Gastrocnemius medialis (tissue), 4 donors: ENCODE data around the gene TMEM72. TPM values are rescaled to one million over a fixed set of nuclear protein-coding genes. Genes with fewer than 3 reads are reported as not detected.

Source experiments
- ATAC-seq, 2 donors: fragments of 150-250 bp; one replicate each; pipeline ENCODE4 v1.9.1; 2016
- DNase-seq, 2 donors: peaks; one replicate each; pipeline ENCODE4 v3.0.0-alpha.2; 2019
- H3K27ac ChIP-seq, 4 donors: fragments of 200-600 bp; sonication (generic); 1 replicate in 1 of 4; 2 replicates in 3 of 4; pipeline ENCODE4 v1.5.1; 2016 to 2018; ENCODE audit warnings: mild to moderate bottlenecking in 2 of 4, moderate library complexity in 1 of 4
- H3K27me3 ChIP-seq, 3 donors: fragments of 200-600 bp; sonication (generic) in 2 of 3; 1 replicate in 1 of 3; 2 replicates in 2 of 3; pipeline versions ENCODE4 v1.5.1 to v1.6.0; 2016 to 2019; ENCODE audit warnings: mild to moderate bottlenecking in 1 of 3, moderate library complexity in 1 of 3
- H3K36me3 ChIP-seq, 2 donors: fragments of 200-600 bp; sonication (generic) in 1 of 2; one replicate each; pipeline ENCODE4 v1.5.1; 2017 to 2018
- H3K4me1 ChIP-seq, 2 donors: fragments of 200-600 bp; sonication (generic) in 1 of 2; one replicate each; pipeline ENCODE4 v1.5.1; 2016 to 2017; ENCODE audit warnings: mild to moderate bottlenecking in 2 of 2
- H3K4me3 ChIP-seq, 4 donors: fragments of 200-600 bp; sonication (generic) in 3 of 4; 1 replicate in 1 of 4; 2 replicates in 3 of 4; pipeline ENCODE4 v1.5.1; 2016 to 2019; ENCODE audit warnings: mild to moderate bottlenecking in 2 of 4
- H3K9me3 ChIP-seq, 3 donors: fragments of 200-600 bp; sonication (generic) in 2 of 3; 1 replicate in 1 of 3; 2 replicates in 2 of 3; pipeline ENCODE4 v1.5.1; 2016 to 2019
- POLR2A ChIP-seq, 2 donors: fragments of 450-650 bp; IDR thresholded peaks; one replicate each; pipeline ENCODE4 v1.6.1; 2017; ENCODE audit warnings: antibody characterized with exemption in 2 of 2, mild to moderate bottlenecking in 2 of 2, moderate library complexity in 2 of 2
- in situ Hi-C, 4 donors: fragments of 200-750 bp; cut with MboI; loops; one replicate each; pipeline versions ENCODE4 v1.15.0 to v1.8.0; 2017; ENCODE audit warnings: low sequenced_read_pairs in 4 of 4
- intact Hi-C: fragments of 100-400 bp; cut with DNase I; formaldehyde crosslinking; loops from one replicate; pipeline ENCODE4 v1.15.1; 2023; ENCODE audit warnings: low total_unique reads
- total RNA-seq, 4 donors: library from RNA; depleted of rRNA; stranded (reverse); fragments of >200 nt; gene quantifications; one replicate each; pipeline versions ENCODE4 v1.1.0 to v1.2.3, GENCODE V29; 2016
- TF ChIP-seq, protein P1 (sequence below), 5 experiments: fragments of 450-650 bp in 3 of 5; fragments of 200-600 bp in 2 of 5; sonication (generic) in 2 of 5; IDR thresholded peaks in 4 of 5; conservative IDR thresholded peaks in 1 of 5; 1 replicate in 4 of 5; 2 replicates in 1 of 5; pipeline ENCODE4 v1.5.1; 2016 to 2019; ENCODE audit warnings: antibody characterized with exemption in 5 of 5, mild to moderate bottlenecking in 3 of 5, moderate library complexity in 3 of 5

TMEM72 gene
- total RNA-seq, 4 donors from 2014 or later, result not detected

DNA sequence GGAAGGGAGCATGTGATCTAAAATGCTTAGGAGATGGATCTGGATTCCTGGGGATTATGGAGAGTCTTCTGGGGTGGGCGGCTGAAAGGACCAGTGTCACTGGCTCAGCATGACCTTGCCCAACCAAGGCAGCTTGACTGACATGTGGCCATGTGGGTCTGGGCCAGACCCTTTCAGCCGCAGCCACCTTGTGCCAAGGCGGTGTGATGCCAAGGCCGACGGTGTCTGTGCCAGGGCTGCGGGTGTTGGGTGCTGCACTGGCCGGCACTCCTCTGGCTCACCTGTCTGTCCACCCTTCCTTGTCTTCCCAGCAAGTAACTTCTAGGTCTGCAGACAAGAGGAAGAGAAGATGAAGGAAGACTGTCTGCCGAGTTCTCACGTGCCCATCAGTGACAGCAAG lies 58.7 kb downstream of the TMEM72 start:
- in situ Hi-C loops, result loop anchor here in 1 of 4 donors (5.0 kb wide), 1 partner anchor 38 kb away; no protein-coding TSS in a partner anchor
- Histone ChIP-seq H3K36me3 (no peaks in the 10 kb centered on the region), H3K4me1 (peaks cover 63 to 69% of the 10 kb centered on the region in 2 donors), H3K27ac (peak overlapping the region; percentile 53 to 94 (median 62)), H3K4me3 (no peak overlapping the region), H3K9me3 (no peaks in the 10 kb centered on the region), H3K27me3 (no peaks in the 10 kb centered on the region)
- TF ChIP-seq, protein P1, sequence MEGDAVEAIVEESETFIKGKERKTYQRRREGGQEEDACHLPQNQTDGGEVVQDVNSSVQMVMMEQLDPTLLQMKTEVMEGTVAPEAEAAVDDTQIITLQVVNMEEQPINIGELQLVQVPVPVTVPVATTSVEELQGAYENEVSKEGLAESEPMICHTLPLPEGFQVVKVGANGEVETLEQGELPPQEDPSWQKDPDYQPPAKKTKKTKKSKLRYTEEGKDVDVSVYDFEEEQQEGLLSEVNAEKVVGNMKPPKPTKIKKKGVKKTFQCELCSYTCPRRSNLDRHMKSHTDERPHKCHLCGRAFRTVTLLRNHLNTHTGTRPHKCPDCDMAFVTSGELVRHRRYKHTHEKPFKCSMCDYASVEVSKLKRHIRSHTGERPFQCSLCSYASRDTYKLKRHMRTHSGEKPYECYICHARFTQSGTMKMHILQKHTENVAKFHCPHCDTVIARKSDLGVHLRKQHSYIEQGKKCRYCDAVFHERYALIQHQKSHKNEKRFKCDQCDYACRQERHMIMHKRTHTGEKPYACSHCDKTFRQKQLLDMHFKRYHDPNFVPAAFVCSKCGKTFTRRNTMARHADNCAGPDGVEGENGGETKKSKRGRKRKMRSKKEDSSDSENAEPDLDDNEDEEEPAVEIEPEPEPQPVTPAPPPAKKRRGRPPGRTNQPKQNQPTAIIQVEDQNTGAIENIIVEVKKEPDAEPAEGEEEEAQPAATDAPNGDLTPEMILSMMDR (IDR thresholded peaks at IDR 0.05 in 4 of 5, conservative IDR thresholded peaks at IDR 0.05 in 1 of 5), result no peak
- no peak for TF ChIP-seq POLR2A (IDR thresholded peaks at IDR 0.05)
- intact Hi-C loops, result loop anchor here (10.0 kb wide), 1 partner anchor 95 kb away; no protein-coding TSS in a partner anchor
- DNase-seq (peak; percentile 58 to 87), ATAC-seq (peak; percentile 30 to 63)

DNA sequence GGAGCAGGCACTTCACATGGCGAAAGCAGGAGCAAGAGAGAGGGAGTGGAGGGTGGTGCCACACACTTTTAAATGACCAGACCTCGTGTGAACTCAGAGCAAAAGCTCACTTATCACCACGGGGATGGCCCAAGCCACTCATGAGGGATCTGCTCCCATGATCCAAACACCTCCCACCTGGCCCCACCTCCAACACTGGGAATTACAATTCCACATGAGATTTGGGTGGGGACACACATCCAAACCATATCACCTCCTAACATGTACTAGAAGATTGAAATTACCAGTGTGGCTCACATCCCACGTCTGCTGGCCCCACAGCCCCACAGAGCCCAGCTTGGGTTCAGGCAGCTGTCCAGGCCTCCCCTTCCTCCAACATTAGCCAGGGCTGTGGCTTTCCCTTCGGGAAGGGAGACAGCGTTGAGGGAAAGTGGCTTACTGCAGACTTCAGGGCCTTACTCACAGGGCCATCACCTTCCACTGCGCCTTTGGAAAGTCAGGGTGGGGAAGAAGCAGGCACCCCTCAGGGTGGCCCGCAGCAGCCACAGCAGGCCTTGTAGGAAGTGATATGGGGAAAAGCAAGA lies 59.8 kb downstream of the TMEM72 start:
- no peak for ATAC-seq
- Histone ChIP-seq H3K9me3 (no peaks in the 10 kb centered on the region), H3K36me3 (no peaks in the 10 kb centered on the region), H3K27me3 (no peaks in the 10 kb centered on the region), H3K4me3 (no peak overlapping the region), H3K4me1 (peaks cover 57 to 63% of the 10 kb centered on the region in 2 donors), H3K27ac (peak overlapping the region in 2 of 4 donors; percentile 12 to 94)
- no peak for DNase-seq
- in situ Hi-C loops, result loop anchor here in 1 of 4 donors (5.0 kb wide), 1 partner anchor 39 kb away; no protein-coding TSS in a partner anchor
- intact Hi-C loops, result loop anchor here (10.0 kb wide), 1 partner anchor 96 kb away; no protein-coding TSS in a partner anchor
- no peak for TF ChIP-seq POLR2A (IDR thresholded peaks at IDR 0.05)
- TF ChIP-seq, protein P1 (IDR thresholded peaks at IDR 0.05 in 4 of 5, conservative IDR thresholded peaks at IDR 0.05 in 1 of 5), result no peak

- in situ Hi-C loops, result loop anchor here in 1 of 4 donors (5.0 kb wide), 1 partner anchor 39 kb away; no protein-coding TSS in a partner anchor
- H3K27me3 ChIP-seq, result no peaks in the 10 kb centered on the region
- H3K4me3 ChIP-seq, result no peak overlapping the region
- no peak for DNase-seq
- no peak for TF ChIP-seq POLR2A (IDR thresholded peaks at IDR 0.05)
- TF ChIP-seq, protein P1 (IDR thresholded peaks at IDR 0.05 in 4 of 5, conservative IDR thresholded peaks at IDR 0.05 in 1 of 5), result no peak
- peaks cover 56 to 62% of the 10 kb centered on the region in 2 donors for H3K4me1 ChIP-seq
- intact Hi-C loops, result loop anchor here (10.0 kb wide), 1 partner anchor 97 kb away; no protein-coding TSS in a partner anchor
- no peak for ATAC-seq
- H3K36me3 ChIP-seq, result no peaks in the 10 kb centered on the region
- peak overlapping the region in 1 of 4 donors; percentile 12 for H3K27ac ChIP-seq
- no peaks in the 10 kb centered on the region for H3K9me3 ChIP-seq
These were observed 60.3 kb downstream of the TMEM72 start for GRCh38 chr10:44971434-44971833.

- no peaks in the 10 kb centered on the region for H3K27me3 ChIP-seq
- in situ Hi-C loops (loop anchor here in 1 of 4 donors (5.0 kb wide), 1 partner anchor 40 kb away; no protein-coding TSS in a partner anchor), intact Hi-C loops (loop anchor here (10.0 kb wide), 1 partner anchor 97 kb away; no protein-coding TSS in a partner anchor)
- no peak for TF ChIP-seq POLR2A (IDR thresholded peaks at IDR 0.05)
- TF ChIP-seq, protein P1 (IDR thresholded peaks at IDR 0.05 in 4 of 5, conservative IDR thresholded peaks at IDR 0.05 in 1 of 5), result no peak
- no peak overlapping the region for H3K4me3 ChIP-seq
- H3K9me3 ChIP-seq, result no peaks in the 10 kb centered on the region
- DNase-seq (no peak), ATAC-seq (no peak)
- H3K36me3 ChIP-seq, result peaks cover 0 to 5% of the 10 kb centered on the region in 2 donors
- H3K4me1 ChIP-seq, result peaks cover 57 to 62% of the 10 kb centered on the region in 2 donors
- H3K27ac ChIP-seq, result peak overlapping the region in 2 of 4 donors; percentile 1 to 91
These were observed 61.0 kb downstream of the TMEM72 start for GRCh38 chr10:44971935-44972757.
